ENCODE results near the gene NPEPPS.
"Not testable (repeated sequence)": the region's sequence is repeated elsewhere in the genome, so short reads cannot be mapped to it uniquely, and the experiment has no call there.

NPEPPS gene

DNA sequence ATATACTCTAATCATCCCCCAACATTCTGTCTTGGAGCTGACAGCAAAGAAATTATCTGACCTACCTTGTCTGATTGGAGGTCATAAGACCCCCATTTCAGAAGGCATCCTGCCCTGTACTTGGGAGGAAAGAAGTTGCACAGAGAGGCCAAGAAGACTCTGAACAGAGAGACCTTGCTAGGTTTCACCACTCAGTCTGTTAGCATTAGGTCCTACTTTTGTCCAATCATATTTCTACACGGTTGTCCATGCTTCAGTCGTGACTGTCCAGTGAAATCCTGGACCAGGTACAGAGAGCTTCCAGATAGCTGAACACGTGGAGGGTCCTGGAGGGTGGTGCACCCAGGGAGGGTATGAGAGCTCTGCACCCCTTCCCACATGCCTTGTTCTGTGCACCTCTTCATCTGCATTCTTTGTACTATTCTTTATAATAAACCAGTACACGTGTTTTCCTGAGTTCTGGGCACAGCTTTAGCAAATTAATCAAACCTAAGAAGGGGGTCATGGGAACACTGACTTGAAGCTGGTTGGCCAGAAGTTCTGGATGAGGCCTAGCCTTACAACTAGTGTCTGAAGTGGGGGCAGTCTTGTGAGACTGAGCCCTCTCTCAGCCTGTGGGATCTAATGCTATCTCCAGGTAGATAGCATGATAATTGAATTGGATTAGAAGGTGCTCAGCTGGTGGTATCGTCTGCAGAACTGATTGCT is 30.9 kb downstream of the NPEPPS start:
- DNase-seq (ENCODE audit: low read depth in 2 of 2): not testable (repeated sequence)

- DNase-seq (ENCODE audit: low read depth in 2 of 2): not testable (repeated sequence)
These were observed 31.4 kb downstream of the NPEPPS start for GRCh38 chr17:47562406-47562705.

DNA sequence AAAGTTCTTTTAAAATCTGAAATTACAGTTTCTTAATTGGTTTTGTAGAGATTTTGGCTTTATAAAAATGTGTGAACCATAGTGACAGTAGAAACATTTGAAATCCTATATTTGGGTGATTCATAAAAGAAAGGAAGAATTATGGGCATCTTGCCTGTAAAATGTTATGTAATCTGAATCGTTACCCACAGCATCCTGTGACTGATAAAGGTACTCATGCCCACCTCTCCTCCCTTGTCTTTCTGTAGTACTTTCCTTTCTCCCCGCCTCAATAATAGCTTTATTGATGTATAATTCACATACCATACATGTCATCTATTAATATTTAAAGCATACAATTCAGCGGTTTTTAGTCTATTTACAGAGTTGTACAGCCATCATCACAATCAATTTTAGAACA is 36.4 kb downstream of the NPEPPS start:
- not testable (repeated sequence) for DNase-seq (ENCODE audit: low read depth in 2 of 2)

- DNase-seq (ENCODE audit: low read depth in 2 of 2): not testable (repeated sequence)
These were observed 41.7 kb downstream of the NPEPPS start for GRCh38 chr17:47572561-47572960.

DNA sequence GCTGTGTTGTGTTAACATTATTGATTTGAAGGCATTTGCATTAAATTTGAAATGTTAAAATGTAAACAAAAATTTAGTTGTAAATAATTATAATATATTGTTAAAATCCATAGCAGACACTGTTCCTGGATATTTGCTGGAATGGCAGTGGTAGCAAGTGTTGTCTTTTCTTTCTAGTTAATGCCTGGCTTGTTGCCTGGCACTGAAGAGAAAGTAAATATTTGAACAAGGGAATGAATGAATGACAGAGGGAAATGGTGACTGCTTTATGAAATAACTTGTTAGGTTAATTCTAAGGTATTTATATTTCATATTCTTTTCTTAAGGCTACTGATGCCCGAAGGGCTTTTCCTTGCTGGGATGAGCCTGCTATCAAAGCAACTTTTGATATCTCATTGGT is 51.5 kb downstream of the NPEPPS start:
- not testable (repeated sequence) for DNase-seq (ENCODE audit: low read depth in 2 of 2)

- not testable (repeated sequence) for DNase-seq (ENCODE audit: low read depth in 2 of 2)
These were observed 55.6 kb downstream of the NPEPPS start for GRCh38 chr17:47586378-47587055.

GRCh38 chr17:47593522-47593921 is 62.6 kb downstream of the NPEPPS start:
- DNase-seq (ENCODE audit: low read depth in 2 of 2): not testable (repeated sequence)

DNA sequence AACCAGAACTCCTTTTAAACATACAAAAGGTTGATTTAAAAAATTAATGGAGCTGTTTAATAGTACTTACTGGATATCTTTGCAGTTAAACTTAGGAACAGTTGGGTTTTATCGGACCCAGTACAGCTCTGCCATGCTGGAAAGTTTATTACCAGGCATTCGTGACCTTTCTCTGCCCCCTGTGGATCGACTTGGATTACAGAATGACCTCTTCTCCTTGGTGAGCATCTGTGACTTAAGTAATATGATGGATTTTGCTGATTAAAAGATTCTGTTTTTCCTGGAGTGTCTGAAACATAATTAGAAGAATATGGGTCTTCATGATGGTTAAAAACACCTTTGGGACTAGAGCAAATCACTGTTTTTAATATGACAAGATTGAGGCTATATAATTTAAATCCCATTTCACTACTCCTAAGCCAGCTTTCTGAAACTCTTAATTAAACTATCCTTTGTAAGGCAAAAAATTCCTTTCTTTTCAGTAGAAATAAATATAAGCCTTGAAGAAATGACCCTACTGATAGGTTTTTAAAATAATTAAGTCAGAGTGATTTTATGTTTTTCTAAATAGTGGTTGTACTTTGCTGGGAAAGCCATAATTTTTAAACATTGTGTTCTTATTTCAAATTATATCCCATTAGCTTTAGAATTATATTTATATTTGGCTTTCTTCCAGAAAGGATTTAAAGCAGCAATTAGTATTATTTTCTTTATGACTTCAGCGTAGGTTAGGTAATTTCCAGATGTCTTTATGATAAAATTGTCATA is 73.1 kb downstream of the NPEPPS start:
- no peak for DNase-seq (ENCODE audit: low read depth in 2 of 2)

DNA sequence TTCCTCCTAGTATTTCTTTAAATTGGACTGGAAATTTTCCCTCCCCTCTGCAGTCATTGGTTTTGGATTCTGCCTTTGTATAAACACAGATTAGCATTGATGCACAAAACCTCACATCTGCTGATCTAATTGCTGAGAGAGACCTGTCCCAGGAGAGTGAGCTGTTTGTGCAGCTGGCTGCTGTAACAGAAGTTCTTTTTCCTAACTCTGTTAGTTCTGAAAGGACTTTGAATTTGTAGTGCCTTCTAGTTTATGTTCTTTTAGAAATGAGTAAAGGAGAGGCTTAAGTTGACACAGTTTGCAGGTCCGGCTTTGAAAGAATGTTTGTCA is 73.7 kb downstream of the NPEPPS start:
- no peak for DNase-seq (ENCODE audit: low read depth in 2 of 2)

GRCh38 chr17:47605011-47605410 is 74.1 kb downstream of the NPEPPS start:
- DNase-seq (ENCODE audit: low read depth in 2 of 2): no peak

GRCh38 chr17:47607481-47607880 is 76.6 kb downstream of the NPEPPS start:
- no peak for DNase-seq (ENCODE audit: low read depth in 2 of 2)

DNA sequence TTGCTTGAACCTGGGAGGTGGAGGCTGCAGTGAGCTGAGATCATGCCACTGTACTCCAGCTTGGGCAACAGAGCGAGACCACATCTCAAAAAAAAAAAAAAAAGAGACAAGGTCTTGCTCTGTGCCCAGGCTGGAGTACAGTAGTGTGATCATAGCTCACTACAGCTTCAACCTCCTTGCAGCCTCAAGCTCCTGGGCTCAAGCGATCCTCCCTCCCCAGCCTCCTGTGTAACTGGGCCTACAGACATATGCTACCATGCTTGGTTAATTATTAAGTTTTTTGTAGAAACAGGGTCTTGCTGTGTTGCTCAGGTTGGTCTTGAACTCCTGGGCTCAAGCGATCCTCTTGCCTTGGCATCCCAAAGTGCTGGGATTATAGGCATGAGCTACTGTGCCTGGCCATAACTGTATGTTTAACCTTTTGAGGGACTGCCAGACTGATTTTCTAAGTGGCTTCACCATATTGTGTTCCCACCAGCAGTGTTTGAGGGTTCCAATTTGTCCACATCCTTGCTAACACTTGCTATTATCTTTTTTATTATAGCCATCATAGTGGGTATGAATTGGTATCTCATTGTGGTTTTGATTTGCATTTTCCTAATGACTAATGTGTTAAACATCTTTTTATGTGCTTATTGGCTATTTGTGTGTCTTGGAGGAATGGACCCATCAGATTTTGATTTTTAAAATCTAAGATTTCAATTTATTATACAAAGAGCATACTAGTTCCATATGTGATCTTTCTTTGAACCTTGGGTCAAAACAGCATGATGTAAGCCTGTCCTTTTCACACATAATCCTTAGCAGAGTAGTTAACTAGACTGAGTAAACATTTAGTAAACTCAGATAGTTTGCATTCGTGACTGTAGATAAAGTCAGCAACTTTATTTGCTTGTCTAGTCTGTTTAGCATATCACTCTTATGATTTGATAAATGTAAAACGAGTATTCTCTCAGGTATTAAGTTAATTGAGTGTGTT is 80.8 kb downstream of the NPEPPS start:
- no peak for DNase-seq (ENCODE audit: low read depth in 2 of 2)

DNA sequence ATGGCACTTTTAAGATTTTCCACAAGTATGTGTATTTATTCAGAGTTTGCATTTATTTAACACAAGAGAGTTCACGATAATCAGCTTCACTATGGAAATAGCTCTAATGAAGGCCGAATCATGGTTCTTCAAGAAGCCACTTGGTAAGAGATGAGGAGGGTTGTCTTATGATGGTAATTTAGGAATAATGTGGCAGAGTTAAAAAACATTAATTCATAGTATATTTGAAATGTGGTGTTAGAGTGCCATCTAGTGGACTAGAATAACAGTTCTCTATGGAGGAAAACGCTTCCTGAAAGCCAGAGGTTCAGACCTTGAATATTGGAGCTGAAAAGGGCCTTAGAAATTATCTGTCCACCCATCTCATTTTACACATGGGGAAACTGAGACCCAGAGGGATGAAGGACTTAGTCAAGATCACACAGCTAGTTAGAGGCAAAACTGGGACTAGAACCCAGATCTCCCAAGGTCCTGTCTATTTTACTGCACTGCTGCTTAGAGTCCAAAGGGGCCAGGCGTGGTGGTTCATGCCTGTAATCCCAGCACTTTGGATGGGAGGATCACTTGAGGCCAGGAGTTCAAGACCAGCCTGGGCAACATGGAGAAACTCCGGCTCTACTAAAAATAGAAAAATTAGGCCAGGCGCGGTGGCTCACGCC is 85.0 kb downstream of the NPEPPS start:
- no peak for DNase-seq (ENCODE audit: low read depth in 2 of 2)

DNA sequence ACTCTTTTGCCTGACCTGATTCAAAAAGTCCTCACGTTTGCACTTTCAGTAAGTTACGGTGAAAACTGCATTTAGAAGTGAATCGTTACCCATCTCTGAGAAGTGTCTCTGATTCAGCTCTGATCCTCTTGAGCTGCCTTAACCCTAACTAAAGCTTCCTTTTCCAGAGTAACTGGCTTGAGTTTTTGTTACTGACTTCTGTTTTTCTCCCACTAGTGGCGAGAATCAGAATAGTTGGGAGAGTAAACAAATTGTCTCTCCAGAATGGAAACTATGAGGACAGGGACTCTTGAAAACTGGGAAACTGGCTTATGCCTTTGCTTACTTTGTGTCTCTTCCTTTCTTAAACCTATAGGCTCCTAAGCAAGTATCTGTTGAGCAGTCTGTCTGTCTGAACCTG is 87.5 kb downstream of the NPEPPS start:
- no peak for DNase-seq (ENCODE audit: low read depth in 2 of 2)

GRCh38 chr17:47620503-47621245 is 89.8 kb downstream of the NPEPPS start:
- DNase-seq (ENCODE audit: low read depth in 2 of 2): no peak

DNA sequence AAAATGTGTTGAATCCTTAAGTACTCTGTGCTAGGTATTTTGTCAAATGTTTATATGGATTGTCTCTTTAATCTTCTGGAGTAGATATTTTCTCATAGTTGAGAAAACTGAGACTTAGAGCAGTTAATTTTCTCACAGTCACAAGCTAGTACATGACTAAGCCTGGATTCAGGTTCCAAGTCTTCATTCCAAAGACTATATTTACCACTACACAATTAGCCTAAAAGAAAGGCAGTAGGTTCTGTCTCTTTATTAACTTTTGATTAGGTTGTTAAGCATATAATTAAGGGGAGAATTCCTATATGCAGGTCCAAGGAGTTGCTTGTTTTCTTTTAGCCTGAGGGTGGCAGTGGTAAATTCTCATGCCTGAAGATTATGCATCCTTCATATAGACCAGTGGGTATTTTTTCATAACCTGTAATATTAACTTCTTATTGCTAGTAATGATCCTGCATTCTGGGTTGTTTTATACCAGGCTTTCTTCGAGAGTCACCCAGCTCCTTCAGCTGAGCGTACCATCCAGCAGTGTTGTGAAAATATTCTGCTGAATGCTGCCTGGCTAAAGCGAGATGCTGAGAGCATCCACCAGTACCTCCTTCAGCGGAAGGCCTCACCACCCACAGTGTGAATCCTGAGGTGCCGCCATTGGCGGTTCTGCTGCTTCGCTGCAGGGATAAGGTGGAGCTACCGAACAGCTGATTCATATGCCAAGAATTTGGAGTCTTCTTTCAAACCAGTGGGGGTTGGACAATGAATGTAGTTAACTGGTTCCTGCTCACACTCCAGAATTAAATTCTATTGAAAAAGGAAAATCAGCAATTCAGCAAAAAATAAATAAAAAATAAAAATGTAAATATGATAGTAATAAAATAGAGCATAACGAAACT is 90.6 kb downstream of the NPEPPS start:
- no peak for DNase-seq (ENCODE audit: low read depth in 2 of 2)

- no peak for DNase-seq (ENCODE audit: low read depth in 2 of 2)
These were observed 91.3 kb downstream of the NPEPPS start for GRCh38 chr17:47622180-47622549.

DNA sequence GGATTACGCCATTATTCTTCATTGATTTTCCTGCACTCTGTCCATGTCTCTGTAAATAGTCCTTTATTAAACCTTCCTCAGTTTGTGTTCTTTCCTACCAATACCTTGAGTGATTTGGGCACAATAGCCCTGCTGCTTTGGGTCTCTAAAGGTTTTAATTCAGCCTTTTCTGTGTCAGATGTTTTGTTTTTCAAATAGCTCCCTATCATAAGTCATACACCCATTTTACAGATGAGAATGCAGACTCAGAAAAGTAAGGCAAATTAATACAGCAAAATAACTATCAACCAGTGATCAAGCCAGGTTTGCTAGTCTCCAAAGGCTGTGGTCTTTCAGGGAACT is 93.8 kb downstream of the NPEPPS start:
- no peak for DNase-seq (ENCODE audit: low read depth in 2 of 2)

GRCh38 chr17:47628014-47628566 is 97.2 kb downstream of the NPEPPS start:
- DNase-seq (ENCODE audit: low read depth in 2 of 2): no peak
